NCI-H2107 treated with DMSO at 0.1 percent for 48 hours (cell line): ENCODE results near the gene SLF2.
"Not testable (repeated sequence)": the region's sequence is repeated elsewhere in the genome, so short reads cannot be mapped to it uniquely, and the experiment has no call there.

Experiments used
- DNase-seq: peaks from one replicate; lab custom pipeline; 2025; ENCODE audit not compliant: unreplicated experiment; lab: John Stamatoyannopoulos, UW

SLF2 gene

GRCh38 chr10:100960251-100960650 lies 47.5 kb downstream of the SLF2 start:
- no peak for DNase-seq

- no peak for DNase-seq
These were observed 49.8 kb downstream of the SLF2 start for GRCh38 chr10:100962351-100963080.

GRCh38 chr10:100963826-100964225 lies 51.1 kb downstream of the SLF2 start:
- DNase-seq, result no peak

- DNase-seq, result no peak
These were observed 53.1 kb downstream of the SLF2 start for GRCh38 chr10:100965820-100966219.

- no peak for DNase-seq
These were observed 54.1 kb downstream of the SLF2 start for GRCh38 chr10:100966887-100967286.

- DNase-seq, result no peak
These were observed 54.6 kb downstream of the SLF2 start for GRCh38 chr10:100967332-100967731.

- no peak for DNase-seq
These were observed 55.4 kb downstream of the SLF2 start for GRCh38 chr10:100968062-100968736.

GRCh38 chr10:100968863-100969186 lies 56.1 kb downstream of the SLF2 start:
- no peak for DNase-seq

- DNase-seq, result no peak
These were observed 56.7 kb downstream of the SLF2 start, which contains the start of gene SEMA4G for GRCh38 chr10:100969187-100970075. Gene SEMA4G (plus strand): TSS chr10:100969504. CDS start chr10:100972913, 3,409 bp downstream.

- DNase-seq, result no peak
These were observed 57.5 kb downstream of the SLF2 start for GRCh38 chr10:100970076-100970913.

GRCh38 chr10:100970914-100971811 lies 58.4 kb downstream of the SLF2 start:
- no peak for DNase-seq

- no peak for DNase-seq
These were observed 59.5 kb downstream of the SLF2 start for GRCh38 chr10:100972115-100972903.

- DNase-seq, result no peak
These were observed 60.3 kb downstream of the SLF2 start for GRCh38 chr10:100972904-100973535.

- not testable (repeated sequence) for DNase-seq
These were observed 62.6 kb downstream of the SLF2 start for GRCh38 chr10:100975397-100975796.

GRCh38 chr10:100976906-100977305 lies 64.1 kb downstream of the SLF2 start:
- DNase-seq, result no peak

GRCh38 chr10:100977436-100977835 lies 64.7 kb downstream of the SLF2 start:
- DNase-seq, result no peak

GRCh38 chr10:100978121-100978900 lies 65.5 kb downstream of the SLF2 start:
- DNase-seq, result no peak

GRCh38 chr10:100978901-100979195 lies 66.1 kb downstream of the SLF2 start:
- no peak for DNase-seq
